Gastrocnemius medialis (tissue), 4 donors: ENCODE results near the gene TOR4A.
A peak's percentile ranks its signal among the peaks of the same experiment; 100 is the strongest.

ENCODE experiments used
- POLR2A ChIP-seq, 2 donors: fragments of 450-650 bp; IDR thresholded peaks; one replicate each; pipeline ENCODE4 v1.6.1; 2017; ENCODE audit warnings: antibody characterized with exemption in 2 of 2, mild to moderate bottlenecking in 2 of 2, moderate library complexity in 2 of 2
- TF ChIP-seq, protein P1 (sequence below), 5 experiments: fragments of 450-650 bp in 3 of 5; fragments of 200-600 bp in 2 of 5; sonication (generic) in 2 of 5; IDR thresholded peaks in 4 of 5; conservative IDR thresholded peaks in 1 of 5; 1 replicate in 4 of 5; 2 replicates in 1 of 5; pipeline ENCODE4 v1.5.1; 2016 to 2019; ENCODE audit warnings: antibody characterized with exemption in 5 of 5, mild to moderate bottlenecking in 3 of 5, moderate library complexity in 3 of 5

DNA sequence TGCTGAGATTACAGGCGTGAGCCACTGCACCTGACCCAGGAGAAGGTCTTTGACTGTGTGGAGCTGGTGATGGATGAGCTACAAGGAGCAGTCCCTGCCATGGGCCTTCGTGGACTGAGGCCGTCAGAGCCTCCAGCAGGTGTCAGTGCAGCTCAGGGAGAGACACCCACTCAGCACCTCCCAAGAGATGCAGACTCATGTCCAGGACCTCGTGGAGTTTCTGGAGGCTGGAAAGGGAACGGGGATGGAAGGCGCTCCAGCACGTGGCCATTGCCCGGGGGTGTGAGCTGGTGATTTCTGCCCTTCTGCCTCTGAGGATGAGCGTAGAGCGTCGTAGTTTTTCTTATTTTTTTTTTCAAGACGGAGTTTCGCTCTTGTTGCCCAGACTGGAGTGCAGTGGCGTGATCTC is 9.5 kb downstream of the TOR4A start:
- TF ChIP-seq, protein P1, sequence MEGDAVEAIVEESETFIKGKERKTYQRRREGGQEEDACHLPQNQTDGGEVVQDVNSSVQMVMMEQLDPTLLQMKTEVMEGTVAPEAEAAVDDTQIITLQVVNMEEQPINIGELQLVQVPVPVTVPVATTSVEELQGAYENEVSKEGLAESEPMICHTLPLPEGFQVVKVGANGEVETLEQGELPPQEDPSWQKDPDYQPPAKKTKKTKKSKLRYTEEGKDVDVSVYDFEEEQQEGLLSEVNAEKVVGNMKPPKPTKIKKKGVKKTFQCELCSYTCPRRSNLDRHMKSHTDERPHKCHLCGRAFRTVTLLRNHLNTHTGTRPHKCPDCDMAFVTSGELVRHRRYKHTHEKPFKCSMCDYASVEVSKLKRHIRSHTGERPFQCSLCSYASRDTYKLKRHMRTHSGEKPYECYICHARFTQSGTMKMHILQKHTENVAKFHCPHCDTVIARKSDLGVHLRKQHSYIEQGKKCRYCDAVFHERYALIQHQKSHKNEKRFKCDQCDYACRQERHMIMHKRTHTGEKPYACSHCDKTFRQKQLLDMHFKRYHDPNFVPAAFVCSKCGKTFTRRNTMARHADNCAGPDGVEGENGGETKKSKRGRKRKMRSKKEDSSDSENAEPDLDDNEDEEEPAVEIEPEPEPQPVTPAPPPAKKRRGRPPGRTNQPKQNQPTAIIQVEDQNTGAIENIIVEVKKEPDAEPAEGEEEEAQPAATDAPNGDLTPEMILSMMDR (IDR thresholded peaks at IDR 0.05 in 4 of 5, conservative IDR thresholded peaks at IDR 0.05 in 1 of 5): peak in 3 of 5 experiments; percentile 37 to 52 (median 42)
- no peak for TF ChIP-seq POLR2A (IDR thresholded peaks at IDR 0.05)
